Endothelial cell (in vitro differentiated cells): Measurements from ENCODE around the gene NXT1. TPM values are rescaled to one million over a fixed set of nuclear protein-coding genes. Genes with fewer than 3 reads are reported as not detected.

Experiments used
- DNase-seq: peaks from one replicate; pipeline ENCODE4 v3.0.0; 2021; ENCODE audit warnings: low spot score
- H3K27ac Mint-ChIP-seq: one replicate; pipeline ENCODE4 v1.8.0; 2021; ENCODE audit warnings: mixed read lengths, inconsistent platforms; ENCODE audit not compliant: unreplicated experiment
- H3K27me3 Mint-ChIP-seq: one replicate; pipeline ENCODE4 v1.8.0; 2021; ENCODE audit warnings: mild to moderate bottlenecking, moderate library complexity, mixed read lengths, inconsistent platforms; ENCODE audit not compliant: unreplicated experiment
- H3K36me3 Mint-ChIP-seq: one replicate; pipeline ENCODE4 v1.8.0; 2021; ENCODE audit warnings: mild to moderate bottlenecking, low read depth, mixed read lengths, inconsistent platforms; ENCODE audit not compliant: unreplicated experiment
- H3K4me1 Mint-ChIP-seq: one replicate; pipeline ENCODE4 v1.8.0; 2021; ENCODE audit warnings: mild to moderate bottlenecking, mixed read lengths, inconsistent platforms; ENCODE audit not compliant: unreplicated experiment
- H3K4me3 Mint-ChIP-seq: one replicate; pipeline ENCODE4 v1.8.0; 2021; ENCODE audit warnings: mild to moderate bottlenecking, mixed read lengths, inconsistent platforms; ENCODE audit not compliant: unreplicated experiment
- H3K9me3 Mint-ChIP-seq: one replicate; pipeline ENCODE4 v1.8.0; 2021; ENCODE audit warnings: mixed read lengths, inconsistent platforms; ENCODE audit not compliant: unreplicated experiment
- total RNA-seq: library from RNA; stranded (reverse); fragmentation: NEBNext Ultra II Directional; extraction: Animal tissue kit (Norgen Biotek cat#: 25700); gene quantifications from one replicate; pipeline ENCODE4 v1.2.1, GENCODE V29; 2021; ENCODE audit not compliant: unreplicated experiment
- TF ChIP-seq, protein P1 (sequence below): fragments of 200-600 bp; sonication (generic); IDR thresholded peaks from one replicate; pipeline ENCODE4 v1.5.0; 2021; ENCODE audit warnings: antibody characterized with exemption; ENCODE audit not compliant: unreplicated experiment

The NXT1 gene
- total RNA-seq, 1 donor from 2014 or later: 24.5 TPM

DNA sequence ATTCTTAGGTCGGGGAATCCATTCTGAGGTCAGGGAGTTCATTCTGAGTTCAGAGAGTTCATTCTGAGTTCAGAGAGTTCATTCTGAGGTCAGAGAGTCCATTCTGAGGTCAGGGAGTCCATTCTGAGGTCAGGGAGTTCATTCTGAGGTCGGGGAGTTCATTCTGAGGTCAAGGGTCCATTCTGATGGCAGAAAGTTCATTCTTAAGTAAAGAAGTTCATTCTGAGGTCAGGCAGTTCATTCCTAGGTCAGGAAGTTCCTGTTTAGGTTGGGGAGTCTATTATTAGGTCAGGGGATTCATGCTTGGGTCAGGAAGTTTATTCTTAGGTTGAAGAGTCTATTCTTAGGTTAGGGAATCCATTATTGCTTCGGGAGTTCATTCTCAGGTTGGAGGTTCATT lies 16.5 kb upstream of the NXT1 start:
- Mint-ChIP-seq H3K27ac (no peak overlapping the region), H3K27me3 (peaks cover 10% of the 10 kb centered on the region), H3K4me1 (peaks cover 12% of the 10 kb centered on the region), H3K9me3 (no peaks in the 10 kb centered on the region), H3K4me3 (no peak overlapping the region), H3K36me3 (peaks cover 3% of the 10 kb centered on the region)
- TF ChIP-seq, protein P1, sequence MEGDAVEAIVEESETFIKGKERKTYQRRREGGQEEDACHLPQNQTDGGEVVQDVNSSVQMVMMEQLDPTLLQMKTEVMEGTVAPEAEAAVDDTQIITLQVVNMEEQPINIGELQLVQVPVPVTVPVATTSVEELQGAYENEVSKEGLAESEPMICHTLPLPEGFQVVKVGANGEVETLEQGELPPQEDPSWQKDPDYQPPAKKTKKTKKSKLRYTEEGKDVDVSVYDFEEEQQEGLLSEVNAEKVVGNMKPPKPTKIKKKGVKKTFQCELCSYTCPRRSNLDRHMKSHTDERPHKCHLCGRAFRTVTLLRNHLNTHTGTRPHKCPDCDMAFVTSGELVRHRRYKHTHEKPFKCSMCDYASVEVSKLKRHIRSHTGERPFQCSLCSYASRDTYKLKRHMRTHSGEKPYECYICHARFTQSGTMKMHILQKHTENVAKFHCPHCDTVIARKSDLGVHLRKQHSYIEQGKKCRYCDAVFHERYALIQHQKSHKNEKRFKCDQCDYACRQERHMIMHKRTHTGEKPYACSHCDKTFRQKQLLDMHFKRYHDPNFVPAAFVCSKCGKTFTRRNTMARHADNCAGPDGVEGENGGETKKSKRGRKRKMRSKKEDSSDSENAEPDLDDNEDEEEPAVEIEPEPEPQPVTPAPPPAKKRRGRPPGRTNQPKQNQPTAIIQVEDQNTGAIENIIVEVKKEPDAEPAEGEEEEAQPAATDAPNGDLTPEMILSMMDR: no peak
- no peak for DNase-seq

DNA sequence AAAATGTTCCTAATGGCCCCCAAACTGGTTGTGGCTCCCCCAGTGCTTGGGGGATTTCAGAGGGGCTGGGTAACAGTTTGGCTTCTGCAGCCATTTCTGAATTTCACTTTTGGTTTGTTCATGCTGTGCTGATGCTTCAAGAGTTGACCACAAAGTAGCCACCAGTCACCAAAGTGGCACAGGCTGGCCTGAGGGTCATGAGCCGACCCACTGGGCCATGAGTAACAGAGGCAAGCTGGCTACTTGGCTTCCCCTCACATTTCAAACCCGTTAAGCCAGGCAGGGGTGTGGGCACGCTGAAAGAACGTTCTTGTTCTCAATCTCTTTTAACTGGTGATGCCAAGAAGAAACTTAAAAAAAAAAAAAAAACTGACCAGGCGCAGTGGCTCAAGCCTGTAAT lies 15.1 kb upstream of the NXT1 start:
- Mint-ChIP-seq H3K9me3 (no peaks in the 10 kb centered on the region), H3K27me3 (peaks cover 10% of the 10 kb centered on the region), H3K36me3 (no peaks in the 10 kb centered on the region), H3K4me1 (peaks cover 12% of the 10 kb centered on the region), H3K27ac (no peak overlapping the region), H3K4me3 (no peak overlapping the region)
- DNase-seq: no peak
- TF ChIP-seq, protein P1: no peak

DNA sequence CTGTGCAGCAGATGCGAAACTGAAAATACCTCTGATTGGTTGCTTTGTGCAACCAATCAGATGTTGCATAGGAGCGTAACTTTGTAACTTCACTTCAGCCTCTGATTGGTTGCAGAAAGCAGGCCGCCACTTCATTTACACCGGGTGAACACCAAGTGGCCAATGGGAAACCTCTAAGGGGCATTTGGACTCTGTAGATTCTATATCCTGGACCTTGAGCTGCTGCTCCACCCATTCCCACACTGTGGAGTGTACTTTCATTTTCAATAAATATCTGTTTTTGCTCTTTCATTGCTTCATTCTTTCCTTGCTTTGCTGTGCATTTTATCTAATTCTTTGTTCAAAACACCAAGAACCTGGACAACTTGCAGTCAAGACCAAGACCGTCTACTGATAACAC lies 14.1 kb upstream of the NXT1 start:
- Mint-ChIP-seq H3K27me3 (peaks cover 10% of the 10 kb centered on the region), H3K9me3 (no peaks in the 10 kb centered on the region), H3K36me3 (no peaks in the 10 kb centered on the region), H3K27ac (no peak overlapping the region), H3K4me3 (no peak overlapping the region), H3K4me1 (peaks cover 12% of the 10 kb centered on the region)
- no peak for DNase-seq
- TF ChIP-seq, protein P1: no peak

DNA sequence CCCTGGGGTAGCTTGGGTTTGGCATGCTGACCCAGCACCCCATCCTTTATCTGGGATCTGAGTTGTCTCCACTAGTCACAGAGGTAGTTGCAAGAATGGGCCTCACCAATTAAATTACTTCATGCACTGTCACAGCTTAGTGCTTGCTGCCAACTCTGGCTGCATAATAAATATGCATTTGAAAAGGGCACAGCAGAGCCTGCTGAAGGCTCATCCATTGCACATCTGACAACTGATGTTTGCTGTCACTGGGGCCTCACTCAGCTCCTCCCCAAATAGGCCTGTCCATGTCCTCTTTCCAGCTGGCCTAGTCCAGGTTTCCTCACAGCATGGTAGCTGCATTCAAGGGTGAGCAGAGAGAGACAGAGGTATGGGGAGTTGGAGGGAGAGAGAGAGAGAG lies 13.3 kb upstream of the NXT1 start:
- no peak for DNase-seq
- H3K9me3 Mint-ChIP-seq: no peaks in the 10 kb centered on the region
- H3K4me1 Mint-ChIP-seq: peaks cover 5% of the 10 kb centered on the region
- H3K27me3 Mint-ChIP-seq: peaks cover 10% of the 10 kb centered on the region
- no peak overlapping the region for H3K4me3 Mint-ChIP-seq
- H3K36me3 Mint-ChIP-seq: no peaks in the 10 kb centered on the region
- H3K27ac Mint-ChIP-seq: no peak overlapping the region
- TF ChIP-seq, protein P1: no peak

DNA sequence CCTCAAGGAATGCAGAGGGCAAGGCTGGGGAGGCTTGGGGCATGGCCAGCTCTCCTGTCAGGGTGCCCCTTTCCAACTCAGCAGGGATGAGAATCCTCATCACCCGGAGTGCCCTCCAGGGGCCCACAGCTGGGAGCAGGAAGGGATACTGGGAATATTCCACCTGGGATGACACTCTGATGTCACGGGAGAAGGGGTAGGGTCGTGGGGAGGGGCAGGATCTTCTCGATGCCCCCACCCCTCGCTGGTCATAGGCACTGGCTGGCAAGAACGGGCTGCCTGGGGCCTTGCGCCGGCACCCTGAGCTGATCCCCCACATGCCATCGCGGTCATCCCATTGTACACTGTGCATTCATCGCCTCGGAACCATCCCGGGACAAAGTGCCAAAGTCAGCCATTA lies 10.6 kb upstream of the NXT1 start:
- TF ChIP-seq, protein P1: no peak
- no peaks in the 10 kb centered on the region for H3K4me1 Mint-ChIP-seq
- no peak overlapping the region for H3K27ac Mint-ChIP-seq
- no peak overlapping the region for H3K4me3 Mint-ChIP-seq
- H3K27me3 Mint-ChIP-seq: peaks cover 3% of the 10 kb centered on the region
- no peaks in the 10 kb centered on the region for H3K36me3 Mint-ChIP-seq
- no peak for DNase-seq
- H3K9me3 Mint-ChIP-seq: no peaks in the 10 kb centered on the region
